ENCODE results near the gene RASGRF2. TPM values are rescaled to one million over a fixed set of nuclear protein-coding genes. Genes with fewer than 3 reads are reported as not detected.

Gene RASGRF2
- total and polyA plus RNA-seq, 2 of the 8 experiments (the other 6 are each of a cell fraction or from before 2014, with no cell fraction given), result 2.6 to 29.5 TPM

DNA sequence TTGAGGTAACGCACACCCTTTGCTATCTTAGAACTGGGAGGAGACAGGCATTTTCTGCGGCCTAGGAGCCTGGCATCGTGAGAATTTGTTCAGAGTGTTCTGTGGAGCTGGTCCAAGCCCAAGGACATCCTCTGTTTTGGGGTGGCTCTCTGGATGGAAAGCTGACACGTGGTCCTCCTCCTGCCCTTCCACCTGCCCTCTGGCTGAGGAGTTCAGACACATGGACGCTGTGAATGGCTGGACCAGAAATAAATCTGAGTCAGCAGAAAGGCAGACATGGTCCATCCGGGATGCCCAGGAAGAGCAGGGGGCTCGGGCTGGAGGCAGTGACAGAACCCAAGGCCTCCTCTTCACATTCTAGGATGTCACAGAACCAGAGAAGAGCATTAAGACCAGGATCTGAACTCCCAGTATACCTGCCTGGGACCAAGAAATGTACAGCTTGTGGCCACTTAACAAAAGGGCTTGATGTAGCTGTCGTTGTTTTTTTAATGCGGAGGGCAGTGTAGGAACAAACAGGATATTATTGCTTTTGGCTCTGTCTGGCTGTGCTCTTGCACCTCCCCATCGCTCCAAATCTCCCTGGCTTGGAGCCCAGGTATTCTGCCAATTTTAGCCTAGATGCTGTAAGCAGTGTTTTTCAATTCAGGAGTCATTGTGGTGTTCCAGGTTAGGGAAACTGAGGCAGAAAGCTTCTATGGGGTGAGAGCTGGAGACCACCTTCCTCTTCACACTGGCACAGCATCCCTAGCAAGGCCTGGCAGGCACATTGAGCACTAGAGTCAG, 275.3 kb downstream of the RASGRF2 start:
- FAIRE-seq, result no peak
- TF ChIP-seq POU5F1 (IDR thresholded peaks at IDR 0.05; ENCODE audit: low read depth, low read length) (no peak), CEBPB (IDR thresholded peaks at IDR 0.05; ENCODE audit: low read depth, low read length) (no peak), RAD21 (IDR thresholded peaks at IDR 0.05 in 1 of 2, conservative IDR thresholded peaks at IDR 0.05 in 1 of 2; ENCODE audit: low read depth in 2 of 2, low read length in 2 of 2) (no peak), GTF2F1 (IDR thresholded peaks at IDR 0.05; ENCODE audit: borderline replicate concordance, low read depth, low read length) (no peak), EZH2 (IDR thresholded peaks at IDR 0.05; ENCODE audit: low read depth, low read length, severe bottlenecking) (no peak), PHF8 (conservative IDR thresholded peaks at IDR 0.05; ENCODE audit: low read depth, low read length) (no peak), CREB1 (IDR thresholded peaks at IDR 0.05) (no peak), TAF1 (IDR thresholded peaks at IDR 0.05; ENCODE audit: low read depth, low read length) (no peak), SIRT6 (IDR thresholded peaks at IDR 0.05; ENCODE audit: low read length) (no peak), BCL11A (IDR thresholded peaks at IDR 0.05; ENCODE audit: low read depth in 2 of 2, low read length in 2 of 2) (no peak), EP300 (IDR thresholded peaks at IDR 0.05; ENCODE audit: borderline replicate concordance in 1 of 2, low read depth in 2 of 2, low read length in 2 of 2) (no peak)

More for the DNA sequence above, 275.3 kb downstream of the RASGRF2 start:
- Histone ChIP-seq H3K14ac (ENCODE audit: insufficient read length) (no peak overlapping the region), H4K91ac (replicated peaks; ENCODE audit: insufficient read length, low read length) (no peak overlapping the region), H3K4me1 (replicated peaks in 1 of 4; ENCODE audit: control insufficient read depth in 3 of 4, insufficient read depth in 4 of 4, low read length in 3 of 4) (peaks cover 3 to 15% (median 5%) of the 10 kb centered on the region in 4 experiments), H3K79me1 (ENCODE audit: low read depth, low read length) (no peaks in the 10 kb centered on the region; the same call in 1 of the 2 replicates), H2BK5ac (ENCODE audit: low read depth, low read length) (no peak overlapping the region; the same call in 1 of the 2 replicates), H3K23ac (ENCODE audit: insufficient read length) (no peak overlapping the region), H2BK15ac (ENCODE audit: low read length) (no peak overlapping the region), H2BK12ac (ENCODE audit: low read depth, low read length) (no peak overlapping the region), H3K23me2 (ENCODE audit: low read depth, low read length) (peaks cover 2% of the 10 kb centered on the region; the same call in 1 of the 2 replicates), H2AK5ac (ENCODE audit: low read depth, low read length) (no peak overlapping the region), H3K18ac (ENCODE audit: extremely low read depth, low read length) (peak overlapping the region; percentile 14; the same call in 1 of the 2 replicates), H2BK20ac (ENCODE audit: low read length) (no peak overlapping the region), H4K20me1 (replicated peaks in 1 of 2; ENCODE audit: control insufficient read depth in 1 of 2, insufficient read depth in 2 of 2, low read length in 2 of 2) (no peaks in the 10 kb centered on the region), H3K9me3 (ENCODE audit: insufficient read depth in 2 of 2, low read depth in 1 of 2, low read length in 1 of 2) (no peaks in the 10 kb centered on the region), H3K56ac (replicated peaks; ENCODE audit: insufficient read length, low read depth, low read length) (no peak overlapping the region), H3K27ac (ENCODE audit: low read depth, low read length) (no peak overlapping the region), H3K36me3 (ENCODE audit: control insufficient read depth in 2 of 4, insufficient read depth in 4 of 4, low read length in 3 of 4) (peaks cover 0 to 2% (median under 1%) of the 10 kb centered on the region in 4 experiments; a peak in 2 of 8 replicates), H2BK120ac (replicated peaks; ENCODE audit: low read depth, low read length) (no peak overlapping the region), H3K4me2 (ENCODE audit: insufficient read depth in 1 of 2, low read depth in 2 of 2, low read length in 2 of 2) (no peak overlapping the region), H3K4me3 (ENCODE audit: extremely low read depth in 1 of 4, insufficient read depth in 2 of 4, low read depth in 3 of 4, low read length in 4 of 4) (no peak overlapping the region), H4K5ac (ENCODE audit: insufficient read length, low read depth, low read length) (no peak overlapping the region), H3K79me2 (ENCODE audit: control insufficient read depth in 1 of 2, insufficient read depth in 2 of 2, low read length in 2 of 2) (no peaks in the 10 kb centered on the region), H3K4ac (replicated peaks; ENCODE audit: insufficient read length, low read depth, low read length) (no peak overlapping the region), H3K9ac (replicated peaks in 1 of 4; ENCODE audit: extremely low read depth in 1 of 4, low read depth in 3 of 4, low read length in 3 of 4) (no peak overlapping the region), H3K27me3 (replicated peaks in 1 of 4; ENCODE audit: control insufficient read depth in 3 of 4, extremely low read depth in 1 of 4, insufficient read depth in 3 of 4, low read length in 3 of 4) (no peaks in the 10 kb centered on the region), H2AFZ (ENCODE audit: low read length) (no peak overlapping the region), H4K8ac (ENCODE audit: extremely low read depth, insufficient read depth, low read length) (no peak overlapping the region)
- DNase-seq (ENCODE audit: low read depth in 1 of 2, low spot score in 2 of 2), result no peak
- ChIA-PET CTCF (ENCODE audit: partially characterized antibody) (interaction anchor here (0.6 to 4.5 kb wide), 5 partner anchors 10 to 65 kb away, joined by 3 to 19 read pairs (median 3); partner anchors contain the start of gene ZCCHC9), POLR2A (ENCODE audit: partially characterized antibody) (interaction anchor here (0.6 to 4.7 kb wide), 3 partner anchors 11 to 1878 kb away, joined by 3 to 24 read pairs (median 18); partner anchors contain the start of gene ZCCHC9)
- WGBS, 2 experiments (ENCODE audit: extremely low coverage in 1 of 2, insufficient coverage in 1 of 2, insufficient read length in 1 of 2, insufficient replicate concordance in 2 of 2, low coverage in 1 of 2, low lambda C conversion rate in 2 of 2, missing lambda C conversion rate in 1 of 2), result 89% methylated on average over 10 of the region's 10 CpGs; no CpG with 5 or more reads in 1 of the 2 experiments

All from H1 (cell line).